Fibroblast of gingiva (primary cell): ENCODE results near the gene FRMD1.

Source experiments
- DNase-seq: peaks from one replicate; pipeline ENCODE4 v3.0.0-alpha.2; 2011; ENCODE audit warnings: low read depth

FRMD1 gene

DNA sequence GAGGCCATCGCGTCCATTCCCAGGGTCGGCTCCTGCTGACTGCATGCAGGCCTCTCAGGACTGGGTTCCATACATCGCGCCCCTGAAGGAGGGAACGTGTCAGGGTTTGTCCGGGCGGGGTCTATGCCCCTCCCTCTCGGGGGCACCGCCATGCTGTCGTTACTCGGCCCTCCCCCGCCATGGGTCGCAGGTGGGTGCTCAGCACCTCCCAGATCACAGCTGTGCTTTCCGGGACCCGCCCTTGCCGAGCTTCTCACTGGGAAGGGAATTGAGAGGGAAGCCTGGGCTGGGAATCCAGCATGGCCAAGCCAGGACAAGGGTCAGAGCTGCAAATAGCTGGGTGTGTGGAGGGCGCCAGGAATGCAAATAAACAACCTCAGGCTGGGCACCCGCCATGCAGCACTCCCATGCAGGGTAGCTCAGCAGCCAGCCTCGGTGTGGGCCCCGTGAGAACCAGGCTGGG lies at the start of gene FRMD1:
FRMD1 (minus strand) TSS at position 270 of the 463 bp plus-strand sequence; CDS start at position 152, 118 bp downstream.
- DNase-seq, result no peak

GRCh38 chr6:168128006-168128630 lies 49.1 kb upstream of the FRMD1 start:
- DNase-seq, result no peak

DNA sequence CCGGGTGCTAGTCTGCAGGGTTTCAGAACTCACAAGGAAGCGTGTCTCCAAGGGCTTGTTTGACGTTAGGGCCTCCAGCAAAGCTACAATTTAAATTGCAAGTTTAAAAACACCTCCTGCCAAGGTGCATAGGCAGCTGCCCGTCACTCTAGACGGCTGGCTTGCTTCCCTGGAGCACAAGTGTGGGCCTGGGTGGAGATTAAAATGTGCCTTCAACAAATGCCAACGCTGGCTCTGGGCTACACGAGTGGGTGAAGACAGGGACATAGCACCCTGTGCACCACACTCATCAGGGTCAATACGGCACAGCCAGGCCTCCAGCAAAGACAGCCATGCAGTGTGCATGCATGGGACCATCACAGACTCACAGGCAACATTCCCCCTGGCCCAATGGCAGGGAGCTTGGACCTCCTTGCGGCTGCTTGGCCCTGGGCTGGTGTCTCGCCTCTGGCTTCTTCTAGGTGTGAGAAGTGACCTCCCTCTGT lies 48.4 kb upstream of the FRMD1 start:
- DNase-seq, result no peak

- DNase-seq, result no peak
Measured at GRCh38 chr6:168126566-168127383, 47.8 kb upstream of the FRMD1 start.

GRCh38 chr6:168125429-168126001 lies 46.5 kb upstream of the FRMD1 start:
- no peak for DNase-seq

DNA sequence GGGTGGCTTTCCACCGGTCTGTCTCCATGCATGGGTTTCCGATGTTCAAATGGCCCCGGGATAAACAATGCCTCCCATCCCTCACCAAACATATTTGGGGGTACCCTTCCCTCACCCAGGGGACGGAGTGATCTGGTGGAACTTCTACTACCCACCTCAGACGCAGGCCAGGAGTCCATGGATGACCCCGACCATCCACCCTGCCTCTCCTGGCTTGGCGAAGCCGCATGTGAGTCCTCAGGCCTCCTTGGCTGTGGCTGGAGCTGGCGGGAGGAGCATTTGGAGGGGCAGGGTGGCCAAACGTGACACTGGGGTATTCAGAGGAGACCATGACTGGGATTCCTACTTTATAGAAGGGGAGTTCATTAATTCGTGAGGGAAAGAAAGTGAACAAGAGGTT lies 45.9 kb upstream of the FRMD1 start:
- no peak for DNase-seq

- no peak for DNase-seq
Measured at GRCh38 chr6:168124158-168124557, 45.1 kb upstream of the FRMD1 start.

- no peak for DNase-seq
Measured at GRCh38 chr6:168123165-168123911, 44.3 kb upstream of the FRMD1 start.

- no peak for DNase-seq
Measured at GRCh38 chr6:168122521-168122920, 43.5 kb upstream of the FRMD1 start.

DNA sequence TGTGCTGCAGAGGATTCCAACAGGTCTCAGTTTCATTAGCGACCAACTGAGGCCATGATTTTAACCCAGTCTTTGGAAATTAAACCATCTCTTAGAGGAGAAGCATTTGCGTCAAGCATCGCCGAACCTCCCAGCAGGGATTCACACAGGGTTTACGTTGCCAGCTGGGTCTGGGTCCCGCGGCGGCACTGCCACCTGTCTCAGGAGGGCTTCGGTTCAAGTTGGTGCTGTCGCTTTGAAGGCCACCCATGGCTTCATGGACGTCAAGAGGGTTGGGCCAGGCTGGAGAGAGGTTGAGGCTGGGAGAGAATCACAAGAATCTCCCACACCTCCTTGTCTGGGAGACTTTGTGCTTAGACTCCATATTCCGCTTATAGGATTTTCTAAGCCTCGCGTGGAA lies 43.0 kb upstream of the FRMD1 start:
- no peak for DNase-seq

- no peak for DNase-seq
Measured at GRCh38 chr6:168121303-168121665, 42.3 kb upstream of the FRMD1 start.

DNA sequence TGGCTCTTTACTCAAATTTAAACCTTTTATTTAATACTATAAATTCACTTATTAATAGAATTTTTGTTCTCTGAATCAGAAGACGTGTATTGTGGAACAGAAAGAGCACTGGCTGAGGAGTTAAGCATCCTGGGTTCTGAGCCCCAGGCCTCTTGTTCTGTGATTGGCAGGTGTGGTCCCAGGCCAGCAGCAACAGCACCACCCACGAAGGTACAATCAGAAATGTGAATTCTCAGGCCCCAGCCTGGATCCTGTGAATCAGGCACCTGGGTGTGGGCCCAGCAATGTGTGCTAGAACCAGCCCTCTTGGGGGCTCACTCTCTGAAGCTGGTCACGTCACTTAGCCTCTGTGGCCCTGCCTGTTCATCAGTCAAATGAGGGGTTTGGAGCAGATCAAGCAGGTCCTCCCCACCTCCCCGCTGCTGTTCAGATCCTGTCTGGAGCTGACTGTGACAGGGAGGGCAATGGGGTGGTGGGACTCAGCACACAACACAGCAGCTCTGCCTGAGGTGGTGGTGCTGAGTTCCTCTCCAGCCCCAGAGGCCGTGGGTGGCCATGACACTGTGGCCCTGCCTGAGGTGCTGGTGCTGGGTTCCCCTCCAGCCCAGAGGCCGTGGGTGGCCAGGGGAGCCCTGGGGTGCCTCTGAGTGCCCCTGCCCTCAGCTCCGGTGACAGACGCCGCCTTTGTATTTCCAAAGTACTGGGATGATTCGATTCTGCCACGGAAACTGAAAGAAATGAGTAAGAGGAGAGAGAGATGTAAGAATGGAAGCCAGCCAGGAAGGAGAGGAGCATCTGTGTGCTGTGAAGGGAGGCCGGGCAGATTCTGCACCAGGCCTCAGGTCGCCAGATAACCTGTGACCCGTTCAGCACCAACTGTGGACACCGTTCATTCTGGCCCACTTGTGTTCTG lies 41.6 kb upstream of the FRMD1 start:
- no peak for DNase-seq

- DNase-seq, result no peak
Measured at GRCh38 chr6:168119539-168119938, 40.5 kb upstream of the FRMD1 start.

DNA sequence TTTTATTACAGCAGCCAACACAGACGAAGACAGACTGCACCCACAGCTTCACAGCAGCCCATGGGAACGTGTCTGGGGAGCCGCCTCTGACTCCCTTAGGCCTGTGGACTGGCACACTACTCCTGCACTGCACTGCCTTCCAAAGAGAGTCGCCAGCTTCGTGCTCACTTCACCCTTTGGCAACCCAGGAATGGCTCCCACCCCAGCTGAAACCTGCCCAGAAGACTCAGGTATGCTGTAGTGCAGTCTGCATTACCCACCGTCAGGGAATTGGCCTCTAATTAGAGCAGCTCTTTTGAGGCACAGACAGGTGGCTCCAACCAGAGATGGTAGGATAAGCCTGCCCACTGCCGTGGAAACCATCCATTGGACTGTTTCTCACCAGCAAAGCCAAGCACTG lies 39.9 kb upstream of the FRMD1 start:
- no peak for DNase-seq

GRCh38 chr6:168117942-168118341 lies 38.9 kb upstream of the FRMD1 start:
- no peak for DNase-seq

DNA sequence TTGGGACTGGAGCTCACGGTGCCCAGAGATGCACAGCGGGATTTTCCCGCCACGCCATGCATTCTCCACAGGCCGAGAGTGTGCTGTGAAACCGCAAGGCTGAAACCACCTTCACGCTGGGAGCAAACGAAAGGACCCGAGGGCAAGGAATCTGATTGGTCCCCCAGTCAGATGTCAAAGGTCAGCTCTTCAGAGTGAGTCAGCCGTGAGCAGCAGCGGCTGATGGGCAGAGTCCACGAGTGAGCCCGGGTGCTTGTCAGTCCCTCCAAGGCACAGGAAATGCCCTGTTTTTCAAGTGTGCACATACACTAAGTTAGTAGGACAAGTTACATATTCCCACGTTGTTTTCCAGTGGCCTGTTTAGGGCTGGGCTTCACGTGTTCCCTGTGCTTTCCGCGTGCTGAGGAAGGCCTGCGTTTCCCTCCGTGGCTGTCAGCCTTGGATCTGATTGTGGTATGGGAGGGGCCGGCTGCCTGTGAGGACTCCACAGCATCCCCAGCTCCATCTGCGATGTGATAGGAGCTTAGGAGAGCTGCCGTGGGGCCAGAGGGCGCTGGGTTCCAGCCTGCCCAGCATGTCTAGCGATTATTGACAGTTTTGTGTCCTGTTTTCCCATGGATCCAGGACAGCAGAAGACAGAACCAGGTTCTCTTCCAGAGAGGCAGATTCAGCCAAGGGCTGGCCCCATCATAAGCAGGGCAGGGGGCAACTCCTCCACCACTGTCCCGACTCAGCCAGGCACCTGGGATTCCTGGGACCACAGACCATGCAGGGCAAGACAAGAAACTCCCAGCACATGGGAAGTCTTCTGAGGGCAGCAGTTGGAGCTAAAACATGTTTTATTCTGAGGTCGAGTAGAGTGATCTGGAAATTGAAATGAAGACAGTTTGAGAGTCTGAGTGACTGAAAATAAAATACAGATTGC lies 38.2 kb upstream of the FRMD1 start:
- DNase-seq, result no peak

DNA sequence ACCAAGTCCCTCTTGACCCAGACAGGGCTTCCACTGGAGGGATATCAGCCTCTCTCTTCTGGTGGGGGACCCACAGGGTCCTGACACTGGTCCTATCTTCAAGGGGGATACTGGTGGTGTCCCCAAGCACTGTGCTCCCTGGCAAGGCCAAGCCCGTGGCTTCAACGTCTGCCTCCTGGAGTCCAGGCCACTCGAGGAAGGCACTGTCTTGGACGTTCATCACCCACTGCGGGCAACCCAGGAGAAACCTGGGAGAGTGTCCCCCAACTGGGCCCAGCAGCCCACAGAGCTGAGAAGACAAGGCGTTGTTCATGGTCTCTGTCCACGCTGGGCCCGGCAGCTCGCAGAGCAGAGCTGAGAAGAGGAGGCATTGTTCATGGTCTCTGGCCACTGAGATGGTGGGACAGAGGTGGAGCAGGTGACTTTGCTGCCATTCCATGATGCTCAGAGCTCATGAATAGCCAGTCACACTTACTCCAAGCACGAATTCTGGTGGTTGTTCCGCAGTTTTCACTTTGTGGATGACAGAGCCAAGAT lies 37.5 kb upstream of the FRMD1 start:
- no peak for DNase-seq

DNA sequence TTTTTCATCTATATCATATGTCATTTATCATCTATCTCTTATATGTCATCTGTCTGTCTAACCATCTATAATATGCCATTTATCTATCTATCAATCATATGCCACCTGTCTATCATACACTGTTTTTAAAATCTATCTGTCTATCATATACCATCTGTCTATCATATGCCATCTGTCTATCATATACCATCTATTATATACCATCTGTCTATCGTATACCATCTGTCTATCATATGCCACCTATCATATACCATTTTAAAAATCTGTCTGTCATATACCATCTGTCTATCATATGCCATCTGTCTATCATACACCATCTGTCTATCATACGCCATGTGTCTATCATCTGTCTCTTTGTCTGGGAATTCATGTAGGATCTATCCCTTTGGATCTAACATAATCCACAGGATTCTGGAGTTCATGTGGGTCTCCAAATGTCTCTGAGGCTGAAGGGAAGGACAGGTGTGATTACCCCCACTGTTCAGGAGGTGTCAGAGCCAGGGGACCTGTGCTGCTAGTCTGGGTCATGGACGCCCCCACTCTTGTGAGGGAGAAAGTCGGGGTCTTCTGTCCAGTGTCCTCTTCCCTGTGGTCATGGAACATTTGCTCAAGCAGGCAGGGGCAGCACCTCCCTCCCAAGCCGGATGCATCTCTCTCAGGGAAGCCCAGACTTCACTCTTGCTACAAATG lies 36.9 kb upstream of the FRMD1 start:
- no peak for DNase-seq

DNA sequence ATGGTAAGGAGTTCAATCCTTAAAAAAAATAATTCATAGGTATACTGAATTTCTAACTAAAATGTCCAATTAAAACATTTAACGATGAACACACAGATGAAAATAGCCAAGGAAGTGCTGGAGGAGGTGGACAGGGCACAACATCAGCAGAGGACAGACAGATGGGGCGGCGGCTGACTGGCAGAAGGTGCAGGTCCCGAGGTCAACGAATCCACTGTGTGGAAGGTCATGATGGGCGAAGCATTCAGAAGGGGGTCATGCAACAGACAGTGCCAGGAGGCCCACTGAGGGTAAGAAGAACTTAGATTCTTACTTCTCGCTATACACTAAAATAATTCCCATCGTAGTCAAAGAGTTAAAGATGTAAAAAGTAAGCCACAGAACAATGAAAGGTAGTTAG lies 34.2 kb upstream of the FRMD1 start:
- no peak for DNase-seq
